Pancreas (tissue), 10 donors: ENCODE results near the gene MEDAG. TPM values are rescaled to one million over a fixed set of nuclear protein-coding genes. Genes with fewer than 3 reads are reported as not detected.

Experiments
- ATAC-seq, 4 donors: fragments of 200-7000 bp; cut with Tn5 transposase; one replicate each; pipeline versions ENCODE4 v1.8.0 to v1.9.1; 2020; ENCODE audit warnings: mild to moderate bottlenecking in 4 of 4, moderate library complexity in 4 of 4
- DNase-seq, 6 donors: peaks; one replicate each; pipeline ENCODE4 v3.0.0-alpha.2; 2020
- FAIRE-seq: peaks from 2 replicates; lab custom pipeline; 2012; peaks lifted over from hg19 to GRCh38; lab: Jason Lieb, UNC
- H3K27ac ChIP-seq, 4 donors: fragments of 200-600 bp; sonication (generic); 1 replicate in 3 of 4; 2 replicates in 1 of 4; pipeline versions ENCODE4 v1.5.0 to v1.8.0; 2020
- H3K27me3 ChIP-seq, 4 donors: fragments of 200-600 bp; one replicate each; pipeline ENCODE4 v1.8.0; 2021
- H3K36me3 ChIP-seq, 3 donors: fragments of 200-600 bp; sonication (generic) in 1 of 3; one replicate each; pipeline versions ENCODE4 v1.5.0 to v1.8.0; 2020 to 2021
- H3K4me1 ChIP-seq, 3 donors: fragments of 200-600 bp; one replicate each; pipeline ENCODE4 v1.8.0; 2021
- H3K4me3 ChIP-seq, 4 donors: fragments of 200-600 bp; sonication (generic) in 2 of 4; one replicate each; pipeline versions ENCODE4 v1.5.0 to v1.8.0; 2020 to 2021
- H3K9me3 ChIP-seq, 4 donors: fragments of 200-600 bp; one replicate each; pipeline ENCODE4 v1.8.0; 2021
- WGBS, 2 donors: extraction: QIAGEN DNeasy Blood & Tissue Kit; methylation state at CpG; one replicate each; pipeline ENCODE4 v1.1.7; 2013; 5-methylcytosine and 5-hydroxymethylcytosine counted together
- intact Hi-C, 3 donors: fragments of 100-400 bp; cut with DNase I; formaldehyde crosslinking; loops; one replicate each; pipeline versions ENCODE4 v1.11.1 to v1.14.2; 2022
- polyA plus RNA-seq, 2 donors: library from polyadenylated mRNA; stranded (reverse); fragments of 200-250 nt; gene quantifications; one replicate each; pipeline ENCODE4 v1.2.3, GENCODE V29; 2013
- total RNA-seq, 6 donors: library from RNA; stranded (reverse); fragmentation: NEBNext Ultra II Directional in 4 of 6; extraction: Animal tissue kit (Norgen Biotek cat#: 25700) in 4 of 6; gene quantifications; one replicate each; pipeline versions ENCODE4 v1.2.1 to v1.2.4, GENCODE V29; 2021 to 2023
- TF ChIP-seq, protein P1 (sequence below), 4 donors: fragments of 200-600 bp; sonication (generic) in 3 of 4; IDR thresholded peaks; one replicate each; pipeline versions ENCODE4 v1.5.0 to v1.8.0; 2021; ENCODE audit warnings: antibody characterized with exemption in 4 of 4
- donor health status: healthy with polysubstance abuse.
- donor health status: DM: no; HTN: no; CAD: no; lungs with moderate emphysema.
- donor health status: DM: no; HTN: no; CAD: no.
- donor health status: control.
- donor health status: control.
- donor health status: Bipolar disorder and iron deficiency.
- donor health status: DM: yes; HTN: yes; CAD: no.
- donor health status: DM: no; HTN: no; CAD: no.
- donor health status: DM: no; HTN: no; CAD: no.
- donor health status: DM: yes; HTN: yes; CAD: no.

MEDAG gene
- total and polyA plus RNA-seq, 8 donors = 0.56 to 6.7 (median 3.7) TPM

- Histone ChIP-seq H3K27me3 (no peaks in the 10 kb centered on the region), H3K36me3 (no peaks in the 10 kb centered on the region), H3K4me3 (no peak overlapping the region), H3K9me3 (no peaks in the 10 kb centered on the region), H3K27ac (no peak overlapping the region), H3K4me1 (no peaks in the 10 kb centered on the region)
- intact Hi-C loops = no loop called here
- DNase-seq (no peak), FAIRE-seq (no peak), ATAC-seq (no peak)
- WGBS, 2 donors = 84 to 88% methylated on average over 17 of the region's 17 CpGs
- TF ChIP-seq, protein P1, sequence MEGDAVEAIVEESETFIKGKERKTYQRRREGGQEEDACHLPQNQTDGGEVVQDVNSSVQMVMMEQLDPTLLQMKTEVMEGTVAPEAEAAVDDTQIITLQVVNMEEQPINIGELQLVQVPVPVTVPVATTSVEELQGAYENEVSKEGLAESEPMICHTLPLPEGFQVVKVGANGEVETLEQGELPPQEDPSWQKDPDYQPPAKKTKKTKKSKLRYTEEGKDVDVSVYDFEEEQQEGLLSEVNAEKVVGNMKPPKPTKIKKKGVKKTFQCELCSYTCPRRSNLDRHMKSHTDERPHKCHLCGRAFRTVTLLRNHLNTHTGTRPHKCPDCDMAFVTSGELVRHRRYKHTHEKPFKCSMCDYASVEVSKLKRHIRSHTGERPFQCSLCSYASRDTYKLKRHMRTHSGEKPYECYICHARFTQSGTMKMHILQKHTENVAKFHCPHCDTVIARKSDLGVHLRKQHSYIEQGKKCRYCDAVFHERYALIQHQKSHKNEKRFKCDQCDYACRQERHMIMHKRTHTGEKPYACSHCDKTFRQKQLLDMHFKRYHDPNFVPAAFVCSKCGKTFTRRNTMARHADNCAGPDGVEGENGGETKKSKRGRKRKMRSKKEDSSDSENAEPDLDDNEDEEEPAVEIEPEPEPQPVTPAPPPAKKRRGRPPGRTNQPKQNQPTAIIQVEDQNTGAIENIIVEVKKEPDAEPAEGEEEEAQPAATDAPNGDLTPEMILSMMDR (IDR thresholded peaks at IDR 0.05) = no peak
Measured at GRCh38 chr13:30871588-30872275, 34.3 kb upstream of the MEDAG start.

- ATAC-seq (no peak), DNase-seq (no peak), FAIRE-seq (no peak)
- Histone ChIP-seq H3K27me3 (no peaks in the 10 kb centered on the region), H3K9me3 (no peaks in the 10 kb centered on the region), H3K27ac (no peak overlapping the region), H3K36me3 (no peaks in the 10 kb centered on the region), H3K4me1 (no peaks in the 10 kb centered on the region), H3K4me3 (no peak overlapping the region)
- 79 to 85% methylated on average over 7 of the region's 7 CpGs for WGBS, 2 donors
- intact Hi-C loops = no loop called here
- TF ChIP-seq, protein P1 (IDR thresholded peaks at IDR 0.05) = no peak
Measured at GRCh38 chr13:30872276-30872594, 33.8 kb upstream of the MEDAG start.

DNA sequence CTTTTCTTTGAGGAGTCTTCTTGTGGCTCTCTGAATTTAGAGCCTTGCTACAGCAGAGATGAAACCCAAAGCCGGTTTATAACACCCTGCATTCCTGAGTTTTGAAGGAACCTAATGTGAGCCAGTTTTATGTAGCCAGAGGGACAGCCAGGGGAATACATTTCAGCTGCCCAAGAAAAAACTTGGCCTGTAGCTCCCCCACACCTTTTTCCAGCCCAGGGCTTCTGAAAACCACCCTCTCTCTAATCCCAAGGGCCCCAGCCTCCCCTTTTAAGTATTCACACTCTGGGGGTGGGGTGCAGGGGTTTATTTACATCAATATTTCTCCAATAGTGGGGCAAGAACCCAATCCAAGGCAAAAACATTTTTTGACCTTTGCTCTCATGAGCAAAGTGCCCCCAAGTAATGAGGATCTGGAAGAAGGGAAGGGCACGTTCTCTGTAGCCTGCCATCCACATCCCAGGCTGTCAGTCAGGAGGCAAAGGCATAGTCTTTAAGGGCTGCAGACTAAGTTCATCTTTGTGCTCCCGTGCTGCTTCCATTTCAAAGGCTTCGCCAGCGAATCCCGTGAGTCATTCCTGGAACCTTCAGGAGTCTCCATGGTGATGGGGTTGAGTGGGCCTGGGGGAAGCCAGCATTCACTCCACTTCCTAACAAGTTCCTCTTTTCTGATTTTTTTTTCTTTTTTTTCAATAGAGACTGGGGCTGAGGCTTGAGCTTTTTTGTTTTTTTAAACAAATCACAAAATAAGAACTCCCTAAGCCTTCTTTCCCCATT, 33.2 kb upstream of the MEDAG start:
- H3K9me3 ChIP-seq = no peaks in the 10 kb centered on the region
- FAIRE-seq = no peak
- H3K4me1 ChIP-seq = no peaks in the 10 kb centered on the region
- H3K36me3 ChIP-seq = no peaks in the 10 kb centered on the region
- H3K27me3 ChIP-seq = no peaks in the 10 kb centered on the region
- DNase-seq = no peak
- no peak overlapping the region for H3K4me3 ChIP-seq
- peak in 3 of 4 donors; percentile 27 to 33 (median 32) for ATAC-seq
- WGBS, 2 donors = 67 to 78% methylated on average over 6 of the region's 6 CpGs
- H3K27ac ChIP-seq = no peak overlapping the region
- intact Hi-C loops = no loop called here
- TF ChIP-seq, protein P1 (IDR thresholded peaks at IDR 0.05) = no peak

- H3K4me3 ChIP-seq = no peak overlapping the region
- TF ChIP-seq, protein P1 (IDR thresholded peaks at IDR 0.05) = no peak
- FAIRE-seq = no peak
- no peaks in the 10 kb centered on the region for H3K9me3 ChIP-seq
- no peak for DNase-seq
- intact Hi-C loops = no loop called here
- no peaks in the 10 kb centered on the region for H3K27me3 ChIP-seq
- 84 to 92% methylated on average over 5 of the region's 5 CpGs for WGBS, 2 donors
- H3K4me1 ChIP-seq = no peaks in the 10 kb centered on the region
- H3K36me3 ChIP-seq = no peaks in the 10 kb centered on the region
- no peak for ATAC-seq
- no peak overlapping the region for H3K27ac ChIP-seq
Measured at GRCh38 chr13:30873499-30873898, 32.6 kb upstream of the MEDAG start.

- Histone ChIP-seq H3K4me3 (no peak overlapping the region), H3K36me3 (no peaks in the 10 kb centered on the region), H3K27ac (no peak overlapping the region), H3K27me3 (no peaks in the 10 kb centered on the region), H3K4me1 (no peaks in the 10 kb centered on the region), H3K9me3 (no peaks in the 10 kb centered on the region)
- ATAC-seq = no peak
- intact Hi-C loops = no loop called here
- no peak for DNase-seq
- TF ChIP-seq, protein P1 (IDR thresholded peaks at IDR 0.05) = no peak
- WGBS, 2 donors = 62 to 68% methylated on average over 6 of the region's 6 CpGs
- no peak for FAIRE-seq
Measured at GRCh38 chr13:30874111-30874510, 32.0 kb upstream of the MEDAG start.
